Measurements from ENCODE around the gene FA2H. TPM values are rescaled to one million over a fixed set of nuclear protein-coding genes. Genes with fewer than 3 reads are reported as not detected.

The FA2H gene
- total and polyA plus RNA-seq, 2 of the 13 experiments (the other 11 are each of a cell fraction or from before 2014, with no cell fraction given), result 0.20 TPM; not detected in 1

- TF ChIP-seq ZNF614 (CRISPR knock-in tag; IDR thresholded peaks at IDR 0.05; ENCODE audit: borderline replicate concordance) (peak; percentile 43; the same call in 1 of the 2 replicates), HNRNPK (IDR thresholded peaks at IDR 0.05; ENCODE audit: low read depth, low read length, poor library complexity, severe bottlenecking) (no peak), ATM (IDR thresholded peaks at IDR 0.05; ENCODE audit: borderline replicate concordance) (no peak), EP300 (IDR thresholded peaks at IDR 0.05; ENCODE audit: low read depth in 2 of 2, low read length in 2 of 2) (no peak; a peak in 1 of 4 replicates), EP300 (CRISPR knock-in tag; IDR thresholded peaks at IDR 0.05; ENCODE audit: borderline replicate concordance) (no peak), DBP (CRISPR knock-in tag; IDR thresholded peaks at IDR 0.05; ENCODE audit: not compliant biosample characterization) (no peak), ZFP62 (CRISPR knock-in tag; IDR thresholded peaks at IDR 0.05) (no peak), NR0B2 (CRISPR knock-in tag; IDR thresholded peaks at IDR 0.05) (no peak), FOXJ3 (CRISPR knock-in tag; IDR thresholded peaks at IDR 0.05; ENCODE audit: borderline replicate concordance) (no peak), IRX3 (CRISPR knock-in tag; IDR thresholded peaks at IDR 0.05; ENCODE audit: borderline replicate concordance, low read depth) (no peak), MAFG (CRISPR knock-in tag; IDR thresholded peaks at IDR 0.05) (no peak), HNRNPLL (IDR thresholded peaks at IDR 0.05; ENCODE audit: low read depth, low read length, poor library complexity, severe bottlenecking) (no peak), KAT2B (IDR thresholded peaks at IDR 0.05; ENCODE audit: borderline replicate concordance, low read depth, low read length) (no peak), CAMTA2 (CRISPR knock-in tag; IDR thresholded peaks at IDR 0.05; ENCODE audit: borderline replicate concordance) (no peak), MLLT10 (CRISPR knock-in tag; IDR thresholded peaks at IDR 0.05) (no peak), DDIT3 (CRISPR knock-in tag; IDR thresholded peaks at IDR 0.05) (no peak), CHCHD3 (CRISPR knock-in tag; IDR thresholded peaks at IDR 0.05) (no peak), XBP1 (CRISPR knock-in tag; IDR thresholded peaks at IDR 0.05) (no peak), FOXM1 (CRISPR knock-in tag; IDR thresholded peaks at IDR 0.05) (no peak), NFKB2 (CRISPR knock-in tag; IDR thresholded peaks at IDR 0.05; ENCODE audit: borderline replicate concordance) (no peak; the same call in 1 of the 2 replicates), ZNF724P (CRISPR knock-in tag; IDR thresholded peaks at IDR 0.05; ENCODE audit: borderline replicate concordance) (no peak), ZBTB26 (CRISPR knock-in tag; IDR thresholded peaks at IDR 0.05; ENCODE audit: borderline replicate concordance) (peak; percentile 81), SOX6 (IDR thresholded peaks at IDR 0.05) (no peak), SOX6 (CRISPR knock-in tag; IDR thresholded peaks at IDR 0.05) (no peak), BRD4 (CRISPR knock-in tag; IDR thresholded peaks at IDR 0.05) (no peak), ZFY (CRISPR knock-in tag; IDR thresholded peaks at IDR 0.05) (peak; percentile 49; the same call in 1 of the 2 replicates), ZNF468 (CRISPR knock-in tag; IDR thresholded peaks at IDR 0.05) (no peak), SATB2 (CRISPR knock-in tag; IDR thresholded peaks at IDR 0.05) (no peak)
Observed at GRCh38 chr16:74695450-74696422, 78.9 kb downstream of the FA2H start (continued).
